Rectal smooth muscle tissue (tissue), 1 donor: Measurements from ENCODE around the gene B3GNT7.
"Not testable (repeated sequence)": the region's sequence is repeated elsewhere in the genome, so short reads cannot be mapped to it uniquely, and the experiment has no call there.

Source experiments
- H3K27ac ChIP-seq: one replicate; pipeline ENCODE4 v1.7.0; 2013; ENCODE audit warnings: low read depth, low read length, inconsistent platforms
- H3K27me3 ChIP-seq: one replicate; pipeline ENCODE4 v1.7.0; 2013; ENCODE audit warnings: low read length; ENCODE audit not compliant: control insufficient read depth, insufficient read depth
- H3K36me3 ChIP-seq: one replicate; pipeline ENCODE4 v1.7.0; 2013; ENCODE audit warnings: low read length; ENCODE audit not compliant: control insufficient read depth, insufficient read depth
- H3K4me1 ChIP-seq: one replicate; pipeline ENCODE4 v1.7.0; 2013; ENCODE audit warnings: low read length; ENCODE audit not compliant: control insufficient read depth, insufficient read depth
- H3K4me3 ChIP-seq: one replicate; pipeline ENCODE4 v1.7.0; 2013; ENCODE audit warnings: low read length
- H3K9ac ChIP-seq: one replicate; pipeline ENCODE4 v1.7.0; 2013; ENCODE audit warnings: low read length

The B3GNT7 gene

DNA sequence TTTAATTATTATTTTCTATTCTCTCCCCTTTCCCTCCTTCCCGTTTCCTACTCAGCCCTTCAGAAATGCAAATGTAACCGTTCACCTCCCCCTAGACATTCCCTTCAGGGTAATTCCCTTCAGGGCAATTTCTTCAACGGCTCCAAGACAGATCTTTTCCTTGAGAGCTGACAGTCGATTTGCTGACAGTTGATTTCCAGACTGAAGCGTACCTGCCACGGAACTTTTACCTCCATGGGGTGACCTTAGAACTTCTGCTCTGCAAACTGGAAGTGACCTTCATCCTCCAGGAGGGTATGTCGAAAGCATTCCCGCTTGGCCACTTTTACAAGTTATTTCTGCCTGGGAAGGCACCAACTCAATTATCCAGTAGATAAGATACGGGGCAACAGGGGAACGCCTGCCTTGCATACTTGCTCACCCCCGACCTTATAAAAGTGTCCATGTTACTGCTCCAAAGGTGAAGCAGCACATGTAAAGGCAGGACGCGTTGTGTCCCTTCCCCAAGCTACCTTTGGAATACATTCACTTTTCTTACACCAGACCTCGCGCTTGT is 18.5 kb downstream of the B3GNT7 start:
- Histone ChIP-seq H3K36me3 (no peaks in the 10 kb centered on the region), H3K4me1 (peaks cover 4% of the 10 kb centered on the region), H3K27me3 (no peaks in the 10 kb centered on the region), H3K27ac (no peak overlapping the region), H3K9ac (no peak overlapping the region), H3K4me3 (no peak overlapping the region)

DNA sequence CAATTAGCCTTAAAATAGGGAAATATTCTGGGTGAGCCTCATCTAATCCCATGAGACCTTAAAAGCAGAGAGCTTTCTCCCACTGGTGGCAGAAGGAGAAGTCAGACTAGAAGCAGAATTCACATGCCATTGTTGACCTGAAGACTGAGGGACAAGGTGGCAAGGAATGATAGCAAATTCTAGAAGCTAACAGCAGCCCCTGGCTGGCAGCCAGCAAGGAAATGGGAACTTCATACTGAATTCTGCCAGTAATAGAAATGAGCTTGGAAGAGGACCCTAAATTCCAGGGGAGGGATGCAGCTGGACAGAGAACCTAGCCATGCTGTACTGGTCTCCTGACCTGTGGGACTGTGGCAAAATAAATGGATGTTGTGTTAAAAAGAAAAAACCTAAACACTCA is 19.5 kb downstream of the B3GNT7 start:
- peaks cover 4% of the 10 kb centered on the region for H3K4me1 ChIP-seq
- H3K36me3 ChIP-seq, result no peaks in the 10 kb centered on the region
- H3K9ac ChIP-seq, result no peak overlapping the region
- H3K27me3 ChIP-seq, result no peaks in the 10 kb centered on the region
- H3K27ac ChIP-seq, result no peak overlapping the region
- no peak overlapping the region for H3K4me3 ChIP-seq

DNA sequence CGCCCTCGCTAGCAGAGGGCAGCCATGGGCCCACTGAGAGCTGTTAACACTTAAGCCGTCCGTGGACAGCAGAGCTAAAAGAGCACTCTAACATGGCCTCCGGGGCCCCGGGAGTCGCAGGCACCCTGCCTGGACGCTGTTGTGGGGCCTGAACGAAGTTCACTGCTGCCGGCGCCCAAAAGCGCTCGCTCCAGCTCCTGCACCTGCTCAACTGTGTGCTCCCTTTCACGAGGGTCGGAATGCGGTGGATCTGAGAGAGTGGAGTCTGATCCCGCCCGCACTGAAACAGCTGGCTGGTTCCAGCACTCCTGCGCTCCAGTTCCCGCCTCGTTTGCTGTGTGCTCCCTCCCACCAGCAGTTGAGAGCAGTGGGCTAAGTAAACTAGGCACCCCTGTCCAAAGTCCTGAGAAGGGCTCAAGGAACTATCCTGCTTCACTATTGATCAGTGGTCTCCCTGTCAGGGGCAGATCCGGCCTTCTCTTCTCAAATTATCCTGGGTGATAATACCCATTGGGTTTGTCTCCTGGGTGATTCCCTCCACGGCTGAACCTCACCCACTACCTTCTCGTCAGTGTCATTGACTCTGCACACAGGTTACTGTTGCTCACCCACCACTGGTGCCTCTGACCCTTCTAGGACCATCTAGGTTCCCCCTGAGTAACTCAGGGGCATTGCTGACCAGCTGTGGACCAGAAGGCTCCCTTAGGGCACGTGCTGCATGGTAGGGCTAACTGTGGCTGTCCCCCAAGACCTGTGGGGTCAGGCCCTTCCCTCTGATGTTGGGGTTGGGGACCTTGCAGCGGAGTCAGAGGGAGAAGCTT is 23.5 kb downstream of the B3GNT7 start:
- H3K9ac ChIP-seq, result no peak overlapping the region
- H3K4me3 ChIP-seq, result no peak overlapping the region
- no peaks in the 10 kb centered on the region for H3K4me1 ChIP-seq
- H3K27me3 ChIP-seq, result no peaks in the 10 kb centered on the region
- H3K36me3 ChIP-seq, result no peaks in the 10 kb centered on the region
- no peak overlapping the region for H3K27ac ChIP-seq

DNA sequence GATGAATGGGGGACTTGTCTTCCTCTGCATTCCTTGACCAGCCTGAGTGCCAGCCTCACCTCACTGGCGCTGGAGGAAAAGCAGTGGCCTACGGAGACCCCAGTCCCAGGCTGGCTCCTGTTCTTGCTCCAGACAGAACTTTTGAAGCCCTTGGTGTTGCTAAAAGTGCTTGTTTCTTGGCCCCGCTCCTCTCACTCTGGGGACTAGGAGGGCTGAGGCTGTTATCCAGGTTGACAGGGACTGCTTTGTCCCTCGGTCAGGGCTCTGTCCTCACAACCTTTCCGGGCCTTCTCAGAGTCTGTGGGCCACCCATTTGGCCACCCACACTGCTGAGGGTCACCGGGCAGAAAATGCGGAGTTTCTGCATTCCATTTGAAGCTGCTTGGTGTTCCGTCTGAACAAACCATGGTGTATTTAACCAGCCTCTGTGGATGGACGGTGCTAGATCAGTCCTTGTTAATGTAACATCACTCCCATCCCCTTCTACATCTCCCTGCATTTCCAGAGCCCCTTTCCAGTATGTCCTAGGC is 25.6 kb downstream of the B3GNT7 start:
- no peak overlapping the region for H3K27ac ChIP-seq
- H3K4me1 ChIP-seq, result no peaks in the 10 kb centered on the region
- H3K9ac ChIP-seq, result no peak overlapping the region
- H3K36me3 ChIP-seq, result no peaks in the 10 kb centered on the region
- H3K4me3 ChIP-seq, result no peak overlapping the region
- no peaks in the 10 kb centered on the region for H3K27me3 ChIP-seq

DNA sequence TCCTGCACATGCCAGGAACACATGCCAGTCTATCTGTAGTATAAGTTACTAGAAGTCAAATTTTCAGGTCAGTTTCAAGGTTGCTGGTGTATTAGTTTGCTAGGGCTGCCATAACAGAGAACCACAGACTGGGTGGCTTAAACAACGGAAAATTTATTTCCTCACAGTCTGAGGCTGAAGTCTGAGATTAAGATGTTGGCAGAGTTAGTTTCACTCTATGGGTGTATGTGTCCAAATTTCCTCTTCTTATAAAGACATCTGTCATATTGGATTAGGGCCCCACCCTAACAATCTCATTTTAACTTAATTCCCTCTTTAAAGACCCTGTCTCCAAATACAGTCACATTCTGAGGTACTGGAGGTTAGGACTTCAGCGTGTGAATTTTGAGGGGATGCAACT is 26.5 kb downstream of the B3GNT7 start:
- no peak overlapping the region for H3K9ac ChIP-seq
- no peak overlapping the region for H3K27ac ChIP-seq
- H3K4me1 ChIP-seq, result no peaks in the 10 kb centered on the region
- H3K36me3 ChIP-seq, result no peaks in the 10 kb centered on the region
- no peaks in the 10 kb centered on the region for H3K27me3 ChIP-seq
- H3K4me3 ChIP-seq, result no peak overlapping the region

DNA sequence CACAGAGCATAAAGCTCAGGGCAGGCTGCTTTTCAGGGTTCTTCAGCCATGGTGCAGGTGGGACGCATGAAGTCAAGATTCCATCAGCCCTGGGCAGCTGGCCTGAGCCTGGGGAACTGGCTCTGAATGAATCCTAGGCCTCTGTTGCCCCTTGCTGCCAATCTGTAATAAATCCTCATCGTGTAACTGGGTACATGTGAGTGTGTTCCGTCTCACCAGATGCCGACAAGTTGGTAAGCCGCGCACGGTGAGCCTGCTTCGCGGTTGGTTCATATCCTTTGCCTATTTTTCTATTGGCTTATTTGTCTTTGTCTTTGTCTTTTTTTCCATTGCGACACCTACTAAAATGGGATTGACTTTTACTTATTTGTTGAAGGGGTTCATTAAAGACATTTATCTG is 27.7 kb downstream of the B3GNT7 start:
- H3K9ac ChIP-seq, result no peak overlapping the region
- H3K27ac ChIP-seq, result no peak overlapping the region
- no peaks in the 10 kb centered on the region for H3K4me1 ChIP-seq
- no peaks in the 10 kb centered on the region for H3K36me3 ChIP-seq
- H3K4me3 ChIP-seq, result no peak overlapping the region
- H3K27me3 ChIP-seq, result no peaks in the 10 kb centered on the region

DNA sequence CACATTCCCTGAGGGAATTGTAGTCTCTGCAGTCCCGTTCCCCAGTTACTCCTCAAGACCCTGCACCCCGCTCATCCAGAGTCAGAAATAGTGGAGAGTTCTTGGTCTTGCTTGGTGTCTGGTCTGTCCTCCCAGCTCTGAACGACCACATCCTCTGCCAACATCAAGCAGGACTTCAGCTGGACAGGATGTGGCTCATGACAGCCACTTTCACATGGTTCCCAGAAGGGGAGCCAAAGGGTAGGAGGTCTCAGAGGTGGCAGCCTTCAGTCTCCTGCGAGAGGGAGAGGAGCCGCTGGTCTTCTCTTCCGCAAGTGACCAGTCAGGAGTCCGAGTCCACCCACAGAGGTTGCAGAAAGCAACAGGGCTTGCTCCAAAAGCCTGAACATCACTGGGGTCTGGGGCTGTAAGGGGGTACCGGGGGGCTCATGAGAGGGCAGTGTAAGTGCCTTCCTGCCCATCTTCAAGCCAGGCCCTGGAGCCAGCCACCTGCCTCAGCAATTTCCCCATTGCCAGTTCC is 29.8 kb downstream of the B3GNT7 start:
- no peak overlapping the region for H3K9ac ChIP-seq
- H3K27ac ChIP-seq, result no peak overlapping the region
- no peak overlapping the region for H3K4me3 ChIP-seq
- H3K4me1 ChIP-seq, result no peaks in the 10 kb centered on the region
- H3K27me3 ChIP-seq, result no peaks in the 10 kb centered on the region
- H3K36me3 ChIP-seq, result no peaks in the 10 kb centered on the region

DNA sequence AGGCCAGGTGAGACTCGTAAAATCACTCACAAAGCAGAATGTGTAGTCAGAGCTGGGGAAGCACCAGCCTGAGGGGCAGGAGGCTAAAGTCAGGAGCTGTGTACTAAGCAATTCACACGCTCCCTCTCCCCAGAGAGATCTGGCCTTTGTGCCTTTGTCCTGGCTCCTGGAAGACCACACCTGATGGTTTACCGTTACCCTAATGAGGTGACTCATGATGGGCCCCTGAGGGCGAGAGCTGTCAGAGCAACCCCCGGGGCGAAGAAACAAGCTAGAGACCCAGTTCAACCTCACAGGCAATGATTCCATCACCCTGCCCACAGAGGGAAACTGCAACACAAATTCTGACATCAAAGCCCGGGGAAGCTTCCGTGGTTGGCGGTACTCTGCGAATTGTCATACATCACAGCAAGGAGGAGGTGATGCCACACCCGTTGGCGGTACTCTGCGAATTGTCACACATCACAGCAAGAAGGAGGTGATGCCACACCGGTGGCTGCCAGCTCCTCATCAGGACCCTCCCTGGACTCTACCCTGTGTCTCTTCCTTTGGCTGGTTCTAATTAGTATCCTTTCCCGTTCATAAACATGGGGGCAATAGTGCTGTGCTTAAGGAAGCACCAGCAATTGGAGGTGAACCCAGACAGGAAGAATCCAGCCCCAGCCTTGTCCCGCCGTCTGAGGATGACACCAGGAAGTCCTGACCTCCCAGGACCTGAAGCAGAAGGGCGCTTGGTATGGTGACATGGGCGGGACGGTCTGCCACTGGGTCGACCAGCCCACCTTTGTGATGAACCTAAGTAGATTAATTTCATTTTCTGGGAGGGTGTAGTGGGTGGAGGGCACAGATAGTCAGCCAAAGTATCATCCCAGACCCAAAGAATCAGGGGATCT is 30.5 kb downstream of the B3GNT7 start:
- H3K27me3 ChIP-seq, result no peaks in the 10 kb centered on the region
- H3K36me3 ChIP-seq, result no peaks in the 10 kb centered on the region
- H3K4me3 ChIP-seq, result no peak overlapping the region
- H3K27ac ChIP-seq, result no peak overlapping the region
- H3K4me1 ChIP-seq, result no peaks in the 10 kb centered on the region
- no peak overlapping the region for H3K9ac ChIP-seq

DNA sequence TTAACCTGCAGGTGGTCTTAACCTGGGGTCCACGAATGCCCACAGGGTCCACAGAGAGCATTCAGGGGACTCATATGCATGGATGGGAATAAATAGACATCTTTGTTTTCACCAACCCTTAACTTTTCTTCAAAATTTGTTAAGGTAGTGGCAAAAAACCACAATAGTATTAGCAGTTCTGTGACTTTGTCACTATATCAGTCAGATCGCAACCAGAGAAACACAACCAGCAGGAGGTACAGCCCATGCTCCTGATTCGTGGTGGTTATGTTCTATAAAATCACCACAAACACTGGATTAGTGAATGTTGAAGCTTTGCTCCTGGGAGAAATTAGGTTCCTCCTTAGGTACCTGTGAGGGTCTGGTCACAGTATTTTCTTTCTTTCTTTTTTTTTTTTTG is 31.6 kb downstream of the B3GNT7 start:
- Histone ChIP-seq H3K4me1 (no peaks in the 10 kb centered on the region), H3K27me3 (no peaks in the 10 kb centered on the region), H3K36me3 (no peaks in the 10 kb centered on the region), H3K4me3 (no peak overlapping the region), H3K9ac (no peak overlapping the region), H3K27ac (no peak overlapping the region)

DNA sequence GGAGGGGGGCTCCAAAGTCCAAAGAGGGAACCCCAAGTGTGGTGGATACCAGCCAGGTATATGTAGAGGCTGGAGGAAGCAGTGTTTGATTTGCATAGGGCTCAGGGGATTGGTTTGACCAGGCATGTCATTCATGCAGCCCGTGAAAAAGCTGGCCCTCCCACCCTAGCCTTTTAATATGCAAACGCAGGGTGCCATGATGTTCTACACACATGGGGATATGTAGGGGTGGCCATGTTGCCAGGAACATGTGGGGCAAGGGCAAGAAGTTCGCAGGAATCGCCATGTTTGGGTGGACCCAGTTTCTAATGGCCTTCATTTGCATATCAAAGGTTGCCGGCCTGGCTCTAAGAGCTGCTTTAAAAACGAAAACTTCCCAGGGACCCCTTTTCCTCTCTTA is 33.6 kb downstream of the B3GNT7 start:
- H3K4me3 ChIP-seq, result no peak overlapping the region
- no peaks in the 10 kb centered on the region for H3K36me3 ChIP-seq
- no peak overlapping the region for H3K9ac ChIP-seq
- no peak overlapping the region for H3K27ac ChIP-seq
- H3K27me3 ChIP-seq, result no peaks in the 10 kb centered on the region
- H3K4me1 ChIP-seq, result no peaks in the 10 kb centered on the region

DNA sequence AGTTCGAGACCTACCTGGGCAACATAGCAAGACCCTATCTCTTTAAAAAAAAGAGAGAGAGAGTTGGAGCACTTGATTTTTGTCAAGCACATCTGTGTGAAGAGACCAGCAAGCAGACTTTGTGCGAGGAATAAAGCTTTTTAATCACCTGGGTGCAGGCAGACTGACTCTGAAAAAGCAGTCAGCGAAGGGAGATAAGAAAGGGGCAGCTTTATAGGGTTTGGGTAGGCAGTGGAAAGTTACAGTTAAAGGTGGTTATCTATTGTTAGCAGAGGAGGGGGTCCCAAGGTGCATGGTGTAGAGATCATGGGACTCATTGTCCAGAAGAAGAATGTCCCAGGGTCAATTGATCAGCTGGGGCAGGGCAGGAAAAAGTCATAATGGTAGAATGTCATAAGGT is 34.4 kb downstream of the B3GNT7 start:
- Histone ChIP-seq H3K9ac (no peak overlapping the region), H3K4me1 (no peaks in the 10 kb centered on the region), H3K27ac (no peak overlapping the region), H3K4me3 (no peak overlapping the region), H3K36me3 (no peaks in the 10 kb centered on the region), H3K27me3 (no peaks in the 10 kb centered on the region)

DNA sequence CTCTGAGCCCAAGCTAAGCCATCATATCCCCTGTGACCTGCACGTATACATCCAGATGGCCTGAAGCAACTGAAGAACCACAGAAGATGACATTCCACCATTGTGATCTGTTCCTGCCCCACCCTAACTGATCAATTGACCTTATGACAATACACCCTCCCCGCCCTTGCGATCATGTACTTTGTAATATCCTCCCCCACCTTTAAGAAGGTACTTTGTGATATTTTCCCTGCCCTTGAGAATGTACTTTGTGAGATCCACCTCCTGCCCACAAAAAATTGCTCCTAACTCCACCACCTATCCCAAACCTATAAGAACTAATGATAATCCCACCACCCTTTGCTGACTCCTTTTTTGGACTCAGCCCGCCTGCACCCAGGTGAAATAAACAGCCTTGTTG is 34.9 kb downstream of the B3GNT7 start:
- not testable (repeated sequence) for H3K27me3 ChIP-seq, H3K36me3 ChIP-seq, H3K9ac ChIP-seq, H3K4me1 ChIP-seq, H3K4me3 ChIP-seq, H3K27ac ChIP-seq
